ENCODE data around the gene POLDIP2. TPM values are rescaled to one million over a fixed set of nuclear protein-coding genes. Genes with fewer than 3 reads are reported as not detected.

Gene POLDIP2
- total and polyA plus RNA-seq, 8 donors: 41.9 to 118 (median 60.7) TPM

- Histone ChIP-seq H3K36me3 (peaks cover 3 to 36% (median 28%) of the 10 kb centered on the region in 4 donors), H3K27ac (peak overlapping the region; percentile 26 to 76 (median 65)), H3K4me3 (peak overlapping the region; percentile 67 to 94 (median 82)), H3K27me3 (no peaks in the 10 kb centered on the region), H3K9me3 (no peaks in the 10 kb centered on the region), H3K4me1 (peaks cover 21 to 37% (median 28%) of the 10 kb centered on the region in 4 donors)
- intact Hi-C loops (cut with DNase I; ENCODE audit: low total_unique reads): no loop called here
- DNase-seq: peak; percentile 45 to 50
- 21 to 36% (median 24%) methylated on average over 15 to 33 of the region's 33 CpGs for WGBS, 5 donors
- TF ChIP-seq EP300 (IDR thresholded peaks at IDR 0.05) (no peak), POLR2A (IDR thresholded peaks at IDR 0.05) (no peak), POLR2AphosphoS5 (IDR thresholded peaks at IDR 0.05) (no peak), CTCF (IDR thresholded peaks at IDR 0.05) (no peak)
Observed at GRCh38 chr17:28404812-28405570, 47.7 kb upstream of the POLDIP2 start.

- intact Hi-C loops (cut with DNase I; ENCODE audit: low total_unique reads): no loop called here
- DNase-seq: no peak
- peaks cover 21 to 37% (median 28%) of the 10 kb centered on the region in 4 donors for H3K4me1 ChIP-seq
- no peaks in the 10 kb centered on the region for H3K9me3 ChIP-seq
- peaks cover 3 to 41% (median 33%) of the 10 kb centered on the region in 4 donors for H3K36me3 ChIP-seq
- no peaks in the 10 kb centered on the region for H3K27me3 ChIP-seq
- peak overlapping the region in 2 of 4 donors; percentile 88 to 94 for H3K4me3 ChIP-seq
- WGBS, 5 donors: 67 to 83% (median 76%) methylated on average over 5 of the region's 5 CpGs
- TF ChIP-seq POLR2AphosphoS5 (IDR thresholded peaks at IDR 0.05) (no peak), CTCF (IDR thresholded peaks at IDR 0.05) (no peak), POLR2A (IDR thresholded peaks at IDR 0.05) (no peak), EP300 (IDR thresholded peaks at IDR 0.05) (no peak)
- no peak overlapping the region for H3K27ac ChIP-seq
Observed at GRCh38 chr17:28404461-28404811, 47.1 kb upstream of the POLDIP2 start.

GRCh38 chr17:28404007-28404406, 46.7 kb upstream of the POLDIP2 start:
- peaks cover 21 to 37% (median 30%) of the 10 kb centered on the region in 4 donors for H3K4me1 ChIP-seq
- H3K27me3 ChIP-seq: no peaks in the 10 kb centered on the region
- H3K27ac ChIP-seq: no peak overlapping the region
- no peak overlapping the region for H3K4me3 ChIP-seq
- intact Hi-C loops (cut with DNase I; ENCODE audit: low total_unique reads): no loop called here
- no peaks in the 10 kb centered on the region for H3K9me3 ChIP-seq
- TF ChIP-seq POLR2A (IDR thresholded peaks at IDR 0.05) (no peak), CTCF (IDR thresholded peaks at IDR 0.05) (no peak), POLR2AphosphoS5 (IDR thresholded peaks at IDR 0.05) (no peak), EP300 (IDR thresholded peaks at IDR 0.05) (no peak)
- DNase-seq: no peak
- H3K36me3 ChIP-seq: peaks cover 3 to 45% (median 37%) of the 10 kb centered on the region in 4 donors
- WGBS, 5 donors: 56 to 67% (median 62%) methylated on average over 2 of the region's 2 CpGs

GRCh38 chr17:28402844-28403243, 45.5 kb upstream of the POLDIP2 start:
- intact Hi-C loops (cut with DNase I; ENCODE audit: low total_unique reads): no loop called here
- no peaks in the 10 kb centered on the region for H3K27me3 ChIP-seq
- TF ChIP-seq POLR2A (IDR thresholded peaks at IDR 0.05) (no peak), CTCF (IDR thresholded peaks at IDR 0.05) (no peak), EP300 (IDR thresholded peaks at IDR 0.05) (no peak), POLR2AphosphoS5 (IDR thresholded peaks at IDR 0.05) (no peak)
- no peak for DNase-seq
- peaks cover 3 to 57% (median 49%) of the 10 kb centered on the region in 4 donors for H3K36me3 ChIP-seq
- WGBS, 5 donors: 82 to 90% (median 89%) methylated on average over 6 of the region's 6 CpGs
- H3K27ac ChIP-seq: no peak overlapping the region
- H3K4me3 ChIP-seq: no peak overlapping the region
- H3K4me1 ChIP-seq: peaks cover 21 to 36% (median 29%) of the 10 kb centered on the region in 4 donors
- H3K9me3 ChIP-seq: no peaks in the 10 kb centered on the region

All from stomach (tissue), 9 donors.